Tibial nerve (tissue), 4 donors: ENCODE measurements around the gene PRPF40B.

ENCODE experiments used
- EP300 ChIP-seq, 2 donors: sonication (generic); formaldehyde crosslinking; IDR thresholded peaks; one replicate each; pipeline ENCODE4 v1.6.1; 2017; ENCODE audit warnings: antibody characterized with exemption in 2 of 2, mild to moderate bottlenecking in 1 of 2
- POLR2A ChIP-seq, 2 donors: fragments of 450-650 bp; IDR thresholded peaks; one replicate each; pipeline ENCODE4 v1.6.1; 2017; ENCODE audit warnings: antibody characterized with exemption in 2 of 2, mild to moderate bottlenecking in 2 of 2, moderate library complexity in 2 of 2
- TF ChIP-seq, protein P1 (sequence below), 5 experiments: fragments of 200-600 bp in 3 of 5; fragments of 450-650 bp in 2 of 5; sonication (generic) in 3 of 5; IDR thresholded peaks; one replicate each; pipeline ENCODE4 v1.5.1; 2016 to 2019; ENCODE audit warnings: antibody characterized with exemption in 5 of 5, mild to moderate bottlenecking in 3 of 5, moderate library complexity in 2 of 5

GRCh38 chr12:49674318-49674981 lies 51.1 kb downstream of the PRPF40B start:
- TF ChIP-seq, protein P1, sequence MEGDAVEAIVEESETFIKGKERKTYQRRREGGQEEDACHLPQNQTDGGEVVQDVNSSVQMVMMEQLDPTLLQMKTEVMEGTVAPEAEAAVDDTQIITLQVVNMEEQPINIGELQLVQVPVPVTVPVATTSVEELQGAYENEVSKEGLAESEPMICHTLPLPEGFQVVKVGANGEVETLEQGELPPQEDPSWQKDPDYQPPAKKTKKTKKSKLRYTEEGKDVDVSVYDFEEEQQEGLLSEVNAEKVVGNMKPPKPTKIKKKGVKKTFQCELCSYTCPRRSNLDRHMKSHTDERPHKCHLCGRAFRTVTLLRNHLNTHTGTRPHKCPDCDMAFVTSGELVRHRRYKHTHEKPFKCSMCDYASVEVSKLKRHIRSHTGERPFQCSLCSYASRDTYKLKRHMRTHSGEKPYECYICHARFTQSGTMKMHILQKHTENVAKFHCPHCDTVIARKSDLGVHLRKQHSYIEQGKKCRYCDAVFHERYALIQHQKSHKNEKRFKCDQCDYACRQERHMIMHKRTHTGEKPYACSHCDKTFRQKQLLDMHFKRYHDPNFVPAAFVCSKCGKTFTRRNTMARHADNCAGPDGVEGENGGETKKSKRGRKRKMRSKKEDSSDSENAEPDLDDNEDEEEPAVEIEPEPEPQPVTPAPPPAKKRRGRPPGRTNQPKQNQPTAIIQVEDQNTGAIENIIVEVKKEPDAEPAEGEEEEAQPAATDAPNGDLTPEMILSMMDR (IDR thresholded peaks at IDR 0.05), result no peak
- TF ChIP-seq EP300 (IDR thresholded peaks at IDR 0.05), result no peak
- no peak for TF ChIP-seq POLR2A (IDR thresholded peaks at IDR 0.05)
